HepG2 (cell line): ENCODE results near the gene LRBA. TPM values are rescaled to one million over a fixed set of nuclear protein-coding genes. Genes with fewer than 3 reads are reported as not detected.

Experiments
- ATAC-seq: fragments of 200-7000 bp; cut with Tn5 transposase; 3 replicates; pipeline ENCODE4 v1.9.1; 2020; ENCODE audit warnings: mild to moderate bottlenecking, moderate library complexity
- BruUV-seq: library from RNA; stranded (reverse); fragments of 400-500 nt; replicated peaks from 2 replicates; lab custom pipeline; 2021; lab: Mats Ljungman, UMichigan
- CTCF ChIA-PET: fragments of 300-600 bp; formaldehyde crosslinking; extraction: SDS; loops from one replicate; lab custom pipeline; 2021; ENCODE audit warnings: low total read pairs, inconsistent platforms, low intra/inter-chr PET ratio; lab: Yijun Ruan, JAX
- POLR2A ChIA-PET: fragments of 350-600 bp; sonication (Branson Sonifier 250); formaldehyde crosslinking; loops from one replicate; lab custom pipeline; 2020; ENCODE audit warnings: antibody characterized with exemption, inconsistent platforms; lab: Yijun Ruan, JAX
- DNase-seq: peaks from one replicate; pipeline ENCODE4 v3.0.0-alpha.2; 2015; ENCODE audit warnings: low spot score
- FAIRE-seq: peaks from 3 replicates; lab custom pipeline; 2011; peaks lifted over from hg19 to GRCh38; lab: Jason Lieb, UNC
- H2AFZ ChIP-seq: one replicate; pipeline ENCODE4 v1.6.1; 2011; ENCODE audit warnings: low read length, inconsistent platforms
- H3K27ac ChIP-seq: fragments of 300-600 bp; 3 replicates; pipeline ENCODE4 v1.8.0; 2011; ENCODE audit warnings: mixed run types, mild to moderate bottlenecking, mixed read lengths, low read length, inconsistent platforms; ENCODE audit not compliant: insufficient read depth; ENCODE audit errors: extremely low read length
- H3K27me3 ChIP-seq, 2 experiments: fragments of 200-600 bp in 1 of 2; 2 replicates in 1 of 2; 3 replicates in 1 of 2; pipeline versions ENCODE4 v1.6.0 to v1.8.0; 2011; ENCODE audit warnings: low read length in 2 of 2, mild to moderate bottlenecking in 2 of 2, moderate library complexity in 2 of 2, inconsistent platforms in 1 of 2; ENCODE audit not compliant: insufficient read depth in 2 of 2, control insufficient read depth in 1 of 2
- H3K36me3 ChIP-seq, 2 experiments: fragments of 200-600 bp in 1 of 2; replicated peaks in 1 of 2; 2 replicates in 1 of 2; 3 replicates in 1 of 2; pipeline versions ENCODE4 v1.5.1 to v1.8.0; 2011; ENCODE audit warnings: low read length in 2 of 2, inconsistent platforms in 1 of 2; ENCODE audit not compliant: insufficient read depth in 2 of 2, control insufficient read depth in 1 of 2
- H3K4me1 ChIP-seq: 2 replicates; pipeline ENCODE4 v1.5.1; 2012; ENCODE audit warnings: low read length, inconsistent platforms; ENCODE audit not compliant: insufficient read depth
- H3K4me2 ChIP-seq: 2 replicates; pipeline ENCODE4 v1.6.0; 2011; ENCODE audit warnings: low read depth, low read length, inconsistent platforms
- H3K4me3 ChIP-seq, 3 experiments: fragments of 200-600 bp in 1 of 3; sonication (generic), shearing (Covaris generic) in 1 of 3; replicated peaks in 1 of 3; 2 replicates each; pipeline ENCODE4 v1.5.1; 2011 to 2016; ENCODE audit warnings: low read length in 3 of 3, inconsistent platforms in 2 of 3, low read depth in 2 of 3, mild to moderate bottlenecking in 2 of 3, control low read depth in 1 of 3, mixed read lengths in 1 of 3; ENCODE audit not compliant: insufficient read depth in 1 of 3
- H3K79me2 ChIP-seq: one replicate; pipeline ENCODE4 v1.6.1; 2011; ENCODE audit warnings: low read length, inconsistent platforms; ENCODE audit not compliant: insufficient read depth
- H3K9ac ChIP-seq: 2 replicates; pipeline ENCODE4 v1.6.0; 2011; ENCODE audit warnings: mild to moderate bottlenecking, low read depth, low read length, inconsistent platforms; ENCODE audit not compliant: insufficient read depth
- H3K9me3 ChIP-seq: 2 replicates; pipeline ENCODE4 v1.5.1; 2012; ENCODE audit warnings: mild to moderate bottlenecking, low read length
- H4K20me1 ChIP-seq: 2 replicates; pipeline ENCODE4 v1.6.0; 2011; ENCODE audit warnings: inconsistent platforms, mild to moderate bottlenecking, low read length, moderate library complexity; ENCODE audit not compliant: insufficient read depth
- CEBPG ChIP-seq: IDR thresholded peaks from 2 replicates; pipeline ENCODE4 v1.6.1; 2016
- FOXK1 ChIP-seq: sonication (generic); formaldehyde crosslinking; IDR thresholded peaks from 2 replicates; pipeline ENCODE4 v1.4.0; 2020; ENCODE audit warnings: low read depth, missing genetic modification reagents, borderline replicate concordance
- MAFF ChIP-seq: IDR thresholded peaks from 2 replicates; pipeline ENCODE4 v1.6.1; 2011; ENCODE audit warnings: low read depth, low read length, improper control_type of control experiment
- NFE2L2 ChIP-seq: fragments of 150-350 bp; IDR thresholded peaks from 2 replicates; pipeline ENCODE4 v1.6.1; 2014; ENCODE audit warnings: low read length
- PRPF4 ChIP-seq: fragments of 200-400 bp; formaldehyde crosslinking; IDR thresholded peaks from 2 replicates; pipeline ENCODE4 v1.6.1; 2016; ENCODE audit warnings: low read length, low read depth; ENCODE audit not compliant: poor library complexity, severe bottlenecking
- ZNF335 ChIP-seq: sonication (generic); formaldehyde crosslinking; IDR thresholded peaks from 2 replicates; pipeline ENCODE4 v1.4.0; 2020; ENCODE audit warnings: missing genetic modification reagents
- ZNF382 ChIP-seq: sonication (generic); formaldehyde crosslinking; IDR thresholded peaks from 2 replicates; pipeline ENCODE4 v1.5.0; 2020; ENCODE audit warnings: missing genetic modification reagents, mild to moderate bottlenecking, borderline replicate concordance
- ZNF383 ChIP-seq: sonication (generic); formaldehyde crosslinking; IDR thresholded peaks from 2 replicates; pipeline ENCODE4 v1.4.0; 2020; ENCODE audit warnings: missing genetic modification reagents, mild to moderate bottlenecking, borderline replicate concordance
- WGBS: methylation state at CpG from one replicate; pipeline ENCODE4 v1.1.6; 2017; ENCODE audit warnings: low lambda C conversion rate; 5-methylcytosine and 5-hydroxymethylcytosine counted together
- in situ Hi-C: cut with HindIII; loops from 2 replicates; pipeline ENCODE4 v1.10.0; 2017; ENCODE audit warnings: low pct_unique_long_range_greater_than_20kb; ENCODE audit not compliant: extremely low pct_ligation_motif_present
- intact Hi-C: fragments of 100-400 bp; cut with micrococcal nuclease; formaldehyde crosslinking; loops from one replicate; pipeline ENCODE4 v1.10.0; 2022; ENCODE audit not compliant: unreplicated experiment
- polyA plus RNA-seq, 8 experiments: library from polyadenylated mRNA; depleted of rRNA in 3 of 8; stranded (reverse) in 7 of 8; unstranded in 1 of 8; fragments of >200 nt; fragmentation: Illumina TruSeq in 4 of 8; extraction: Trizol in 4 of 8; gene quantifications; 2 replicates each; pipeline versions ENCODE4 v1.2.1 to v1.2.3, GENCODE V29; 2011 to 2016; ENCODE audit warnings: low read depth in 4 of 8, missing spikeins in 1 of 8, mixed read lengths in 1 of 8; ENCODE audit not compliant: insufficient read depth in 1 of 8
- total RNA-seq, 5 experiments: library from RNA; depleted of rRNA; stranded (reverse); fragments of >200 nt; fragmentation: Illumina TruSeq; extraction: Trizol; gene quantifications; 2 replicates each; pipeline ENCODE4 v1.2.3, GENCODE V29; 2016; ENCODE audit warnings: low read depth in 1 of 5
- TF ChIP-seq, protein P1 (sequence below): sonication (generic); formaldehyde crosslinking; IDR thresholded peaks from 2 replicates; pipeline ENCODE4 v1.9.0; 2021; ENCODE audit warnings: missing genetic modification reagents, mild to moderate bottlenecking, borderline replicate concordance
- TF ChIP-seq, protein P2 (sequence below): sonication (generic); formaldehyde crosslinking; IDR thresholded peaks from 2 replicates; pipeline ENCODE4 v1.5.0; 2020; ENCODE audit warnings: missing genetic modification reagents
- TF ChIP-seq, protein P3 (sequence below): sonication (generic); formaldehyde crosslinking; conservative IDR thresholded peaks from 2 replicates; pipeline ENCODE4 v1.8.0; 2022; ENCODE audit warnings: low read depth, missing genetic modification reagents

Gene LRBA
- total and polyA plus RNA-seq, 2 of the 13 experiments (the other 11 are each of a cell fraction or from before 2014, with no cell fraction given): 21.0 to 37.2 TPM

DNA sequence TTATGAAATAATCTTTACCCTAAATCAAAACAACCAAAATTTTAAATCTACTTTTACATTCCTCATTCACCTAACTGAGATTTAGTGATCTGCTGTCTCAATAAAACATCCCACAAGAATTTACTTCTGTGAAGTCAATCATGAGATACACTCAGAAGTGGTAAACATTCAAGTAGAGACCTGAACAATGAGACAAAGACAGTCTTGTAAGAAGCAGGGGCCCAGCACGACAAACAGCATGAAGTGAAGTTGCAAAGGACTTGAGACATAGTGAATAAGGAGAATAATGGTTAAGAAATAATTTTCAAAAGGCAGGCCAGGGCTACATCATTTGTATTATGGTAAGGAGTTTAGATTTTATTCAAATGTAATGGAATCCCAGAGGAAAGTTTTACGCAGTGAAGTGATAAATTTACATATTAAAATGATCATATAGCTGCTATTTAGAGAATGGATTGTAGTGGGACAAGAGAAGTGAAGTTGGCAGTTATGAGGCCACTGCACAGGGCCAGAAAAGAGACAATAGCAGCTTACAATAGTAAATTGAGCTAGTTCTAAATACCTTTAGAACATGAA lies 331.2 kb downstream of the LRBA start (continued):
- TF ChIP-seq, protein P1, sequence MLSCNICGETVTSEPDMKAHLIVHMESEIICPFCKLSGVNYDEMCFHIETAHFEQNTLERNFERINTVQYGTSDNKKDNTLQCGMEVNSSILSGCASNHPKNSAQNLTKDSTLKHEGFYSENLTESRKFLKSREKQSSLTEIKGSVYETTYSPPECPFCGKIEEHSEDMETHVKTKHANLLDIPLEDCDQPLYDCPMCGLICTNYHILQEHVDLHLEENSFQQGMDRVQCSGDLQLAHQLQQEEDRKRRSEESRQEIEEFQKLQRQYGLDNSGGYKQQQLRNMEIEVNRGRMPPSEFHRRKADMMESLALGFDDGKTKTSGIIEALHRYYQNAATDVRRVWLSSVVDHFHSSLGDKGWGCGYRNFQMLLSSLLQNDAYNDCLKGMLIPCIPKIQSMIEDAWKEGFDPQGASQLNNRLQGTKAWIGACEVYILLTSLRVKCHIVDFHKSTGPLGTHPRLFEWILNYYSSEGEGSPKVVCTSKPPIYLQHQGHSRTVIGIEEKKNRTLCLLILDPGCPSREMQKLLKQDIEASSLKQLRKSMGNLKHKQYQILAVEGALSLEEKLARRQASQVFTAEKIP (CRISPR knock-in tag): no peak
- TF ChIP-seq, all 625 proteins: peak for 0

DNA sequence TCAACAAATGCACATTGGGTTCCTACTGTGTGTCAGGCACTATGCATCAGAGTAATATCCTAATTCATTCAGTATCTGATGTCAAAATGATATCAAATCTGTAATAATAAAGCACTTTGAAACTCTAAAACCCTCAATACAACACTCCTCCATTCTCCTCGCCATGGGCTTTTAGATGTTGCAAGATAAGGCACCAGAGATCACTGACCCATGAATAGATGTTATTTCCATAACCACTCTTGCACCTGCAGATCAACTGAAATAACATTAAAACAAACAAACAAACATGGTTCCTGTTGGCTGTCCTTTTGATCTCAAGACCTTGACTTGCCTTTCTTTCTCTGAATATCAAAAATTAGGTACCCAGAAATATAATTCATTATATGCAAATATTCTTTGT lies 333.0 kb downstream of the LRBA start:
- POLR2A ChIA-PET: no interaction called here
- Histone ChIP-seq H3K9ac (no peak overlapping the region), H3K27ac (no peak overlapping the region), H3K4me3 (no peak overlapping the region), H3K79me2 (no peaks in the 10 kb centered on the region), H3K9me3 (no peaks in the 10 kb centered on the region), H3K36me3 (peaks cover 0 to 4% of the 10 kb centered on the region in 2 experiments; a peak in 3 of 5 replicates)
- no peak for DNase-seq
- 100% methylated on average over 1 of the region's 1 CpG for WGBS
- in situ Hi-C loops: no loop called here
- no TSS peak for BruUV-seq
- CTCF ChIA-PET: no interaction called here
- TF ChIP-seq MAFF (no peak), NFE2L2 (no peak), ZNF382 (CRISPR knock-in tag) (no peak)
- TF ChIP-seq, all 625 proteins: peak for 0
- no peaks in the 10 kb centered on the region for H3K27me3 ChIP-seq
- intact Hi-C loops: no loop called here
- H4K20me1 ChIP-seq: no peaks in the 10 kb centered on the region
- FAIRE-seq (no peak), ATAC-seq (no peak)
- no peak overlapping the region for H2AFZ ChIP-seq
- no peak overlapping the region for H3K4me2 ChIP-seq
- peaks cover 9% of the 10 kb centered on the region; the same call in 1 of the 2 replicates for H3K4me1 ChIP-seq

DNA sequence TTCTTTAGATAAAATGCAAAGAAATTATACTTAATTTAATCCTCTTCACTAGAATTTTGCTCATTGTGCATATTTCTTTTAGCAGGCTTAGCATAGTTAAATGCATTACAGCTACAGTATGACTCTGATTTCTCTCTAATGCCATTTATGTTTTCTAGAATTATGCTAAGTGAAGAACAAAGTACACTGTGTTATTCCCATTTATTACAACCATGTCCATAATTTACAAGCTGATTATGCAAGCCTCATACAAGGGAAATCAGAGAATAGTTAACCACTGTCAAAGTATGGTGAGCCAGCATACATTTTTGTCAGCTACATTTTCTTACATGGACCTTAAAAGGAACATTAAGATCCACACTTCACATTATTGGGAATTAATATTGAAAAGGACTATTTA lies 334.0 kb downstream of the LRBA start:
- H3K4me1 ChIP-seq: peaks cover 9% of the 10 kb centered on the region; the same call in 1 of the 2 replicates
- H3K79me2 ChIP-seq: no peaks in the 10 kb centered on the region
- FAIRE-seq (no peak), DNase-seq (no peak), ATAC-seq (no peak)
- no TSS peak for BruUV-seq
- H3K9me3 ChIP-seq: no peaks in the 10 kb centered on the region
- H3K4me3 ChIP-seq: no peak overlapping the region
- no peak overlapping the region for H3K27ac ChIP-seq
- no peaks in the 10 kb centered on the region for H3K27me3 ChIP-seq
- ChIA-PET CTCF (no interaction called here), POLR2A (no interaction called here)
- intact Hi-C loops (no loop called here), in situ Hi-C loops (no loop called here)
- peaks cover 0 to 4% of the 10 kb centered on the region in 2 experiments; a peak in 3 of 5 replicates for H3K36me3 ChIP-seq
- H3K9ac ChIP-seq: no peak overlapping the region
- no peak overlapping the region for H2AFZ ChIP-seq
- no peak overlapping the region for H3K4me2 ChIP-seq
- no peaks in the 10 kb centered on the region for H4K20me1 ChIP-seq
- TF ChIP-seq PRPF4 (no peak), CEBPG (CRISPR knock-in tag) (no peak), ZNF335 (CRISPR knock-in tag) (no peak), ZNF383 (CRISPR knock-in tag) (no peak), FOXK1 (CRISPR knock-in tag) (no peak)
- TF ChIP-seq, protein P2, sequence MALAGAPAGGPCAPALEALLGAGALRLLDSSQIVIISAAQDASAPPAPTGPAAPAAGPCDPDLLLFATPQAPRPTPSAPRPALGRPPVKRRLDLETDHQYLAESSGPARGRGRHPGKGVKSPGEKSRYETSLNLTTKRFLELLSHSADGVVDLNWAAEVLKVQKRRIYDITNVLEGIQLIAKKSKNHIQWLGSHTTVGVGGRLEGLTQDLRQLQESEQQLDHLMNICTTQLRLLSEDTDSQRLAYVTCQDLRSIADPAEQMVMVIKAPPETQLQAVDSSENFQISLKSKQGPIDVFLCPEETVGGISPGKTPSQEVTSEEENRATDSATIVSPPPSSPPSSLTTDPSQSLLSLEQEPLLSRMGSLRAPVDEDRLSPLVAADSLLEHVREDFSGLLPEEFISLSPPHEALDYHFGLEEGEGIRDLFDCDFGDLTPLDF (CRISPR knock-in tag): no peak
- TF ChIP-seq, protein P3, sequence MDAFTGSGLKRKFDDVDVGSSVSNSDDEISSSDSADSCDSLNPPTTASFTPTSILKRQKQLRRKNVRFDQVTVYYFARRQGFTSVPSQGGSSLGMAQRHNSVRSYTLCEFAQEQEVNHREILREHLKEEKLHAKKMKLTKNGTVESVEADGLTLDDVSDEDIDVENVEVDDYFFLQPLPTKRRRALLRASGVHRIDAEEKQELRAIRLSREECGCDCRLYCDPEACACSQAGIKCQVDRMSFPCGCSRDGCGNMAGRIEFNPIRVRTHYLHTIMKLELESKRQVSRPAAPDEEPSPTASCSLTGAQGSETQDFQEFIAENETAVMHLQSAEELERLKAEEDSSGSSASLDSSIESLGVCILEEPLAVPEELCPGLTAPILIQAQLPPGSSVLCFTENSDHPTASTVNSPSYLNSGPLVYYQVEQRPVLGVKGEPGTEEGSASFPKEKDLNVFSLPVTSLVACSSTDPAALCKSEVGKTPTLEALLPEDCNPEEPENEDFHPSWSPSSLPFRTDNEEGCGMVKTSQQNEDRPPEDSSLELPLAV (CRISPR knock-in tag): no peak
